Omental fat pad (tissue), 4 donors: ENCODE data around the gene TPPP. TPM values are rescaled to one million over a fixed set of nuclear protein-coding genes. Genes with fewer than 3 reads are reported as not detected.

Source experiments
- ATAC-seq: fragments of 150-250 bp; one replicate; pipeline ENCODE4 v1.9.1; 2016; ENCODE audit warnings: mild to moderate bottlenecking, moderate library complexity; ENCODE audit not compliant: low FRiP score
- DNase-seq: peaks from one replicate; pipeline ENCODE4 v3.0.0-alpha.2; 2019; ENCODE audit warnings: low spot score
- total RNA-seq, 4 donors: library from RNA; depleted of rRNA; stranded (reverse); fragments of >200 nt; gene quantifications; one replicate each; pipeline ENCODE4 v1.1.0, GENCODE V29; 2016
- TF ChIP-seq, protein P1 (sequence below), 3 donors: fragments of 450-650 bp; IDR thresholded peaks; one replicate each; pipeline ENCODE4 v1.5.1; 2016 to 2017; ENCODE audit warnings: antibody characterized with exemption in 3 of 3, mild to moderate bottlenecking in 3 of 3, moderate library complexity in 2 of 3

TPPP gene
- total RNA-seq, 4 donors from 2014 or later = 3.9 to 7.8 (median 5.5) TPM

DNA sequence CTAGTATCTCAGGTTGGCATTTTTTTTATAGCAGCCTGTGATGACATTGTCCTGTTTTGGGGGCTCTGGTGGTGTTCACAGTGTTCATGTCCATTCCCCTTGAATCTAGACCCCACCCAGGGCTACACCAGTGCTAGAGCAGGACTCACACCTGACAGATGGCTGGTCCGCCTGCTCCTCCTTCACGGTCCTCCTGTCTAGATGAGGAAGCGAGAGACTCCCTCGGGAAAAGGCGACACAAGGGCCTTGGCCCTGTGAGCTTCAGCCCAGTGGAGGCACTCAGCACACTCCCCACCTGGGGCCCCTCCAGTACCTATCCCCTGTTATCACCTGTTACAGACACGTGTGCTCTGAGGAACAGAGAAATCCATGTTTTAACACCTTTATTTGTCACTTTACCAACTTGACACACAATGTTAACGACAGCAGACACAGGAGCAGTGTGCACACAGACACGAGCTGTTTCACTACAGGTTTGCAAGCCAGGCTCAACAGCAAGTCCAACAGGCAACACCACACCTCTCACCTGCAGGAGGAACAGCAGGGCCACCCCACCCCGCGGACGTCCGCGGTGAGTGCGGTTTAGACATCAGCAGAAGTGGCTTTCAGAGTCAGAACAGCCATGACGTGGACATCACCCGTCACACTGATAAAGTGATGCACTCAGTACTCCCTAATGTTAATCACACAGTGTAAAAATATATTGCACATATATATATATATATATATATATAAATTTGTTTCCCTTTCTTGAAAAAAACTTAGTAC, 33.5 kb downstream of the TPPP start:
- DNase-seq = no peak

DNA sequence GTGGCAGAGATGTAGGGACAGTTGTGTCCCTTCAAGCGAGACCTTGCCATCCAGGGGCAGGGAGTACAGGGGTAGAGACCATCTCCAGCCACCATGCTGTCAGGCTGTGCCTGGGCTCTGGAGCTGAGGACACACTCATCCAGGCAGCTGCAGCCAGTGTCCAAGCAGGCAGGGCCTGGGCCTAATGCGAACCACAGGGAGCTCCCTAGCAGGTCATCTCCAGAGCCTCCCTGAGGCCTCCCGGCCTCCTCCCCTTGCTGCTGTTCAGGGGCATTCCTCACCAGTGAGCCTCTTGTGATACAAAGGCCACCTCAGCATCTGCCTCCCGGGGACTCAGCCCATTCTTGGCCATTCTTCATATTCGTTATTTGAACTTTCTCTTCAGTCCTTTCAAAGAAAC, 35.0 kb downstream of the TPPP start:
- DNase-seq = no peak
- ATAC-seq = no peak
- TF ChIP-seq, protein P1, sequence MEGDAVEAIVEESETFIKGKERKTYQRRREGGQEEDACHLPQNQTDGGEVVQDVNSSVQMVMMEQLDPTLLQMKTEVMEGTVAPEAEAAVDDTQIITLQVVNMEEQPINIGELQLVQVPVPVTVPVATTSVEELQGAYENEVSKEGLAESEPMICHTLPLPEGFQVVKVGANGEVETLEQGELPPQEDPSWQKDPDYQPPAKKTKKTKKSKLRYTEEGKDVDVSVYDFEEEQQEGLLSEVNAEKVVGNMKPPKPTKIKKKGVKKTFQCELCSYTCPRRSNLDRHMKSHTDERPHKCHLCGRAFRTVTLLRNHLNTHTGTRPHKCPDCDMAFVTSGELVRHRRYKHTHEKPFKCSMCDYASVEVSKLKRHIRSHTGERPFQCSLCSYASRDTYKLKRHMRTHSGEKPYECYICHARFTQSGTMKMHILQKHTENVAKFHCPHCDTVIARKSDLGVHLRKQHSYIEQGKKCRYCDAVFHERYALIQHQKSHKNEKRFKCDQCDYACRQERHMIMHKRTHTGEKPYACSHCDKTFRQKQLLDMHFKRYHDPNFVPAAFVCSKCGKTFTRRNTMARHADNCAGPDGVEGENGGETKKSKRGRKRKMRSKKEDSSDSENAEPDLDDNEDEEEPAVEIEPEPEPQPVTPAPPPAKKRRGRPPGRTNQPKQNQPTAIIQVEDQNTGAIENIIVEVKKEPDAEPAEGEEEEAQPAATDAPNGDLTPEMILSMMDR (IDR thresholded peaks at IDR 0.05) = no peak

More for the DNA sequence above, 33.5 kb downstream of the TPPP start:
- TF ChIP-seq, protein P1 (IDR thresholded peaks at IDR 0.05) = no peak
- ATAC-seq = no peak

DNA sequence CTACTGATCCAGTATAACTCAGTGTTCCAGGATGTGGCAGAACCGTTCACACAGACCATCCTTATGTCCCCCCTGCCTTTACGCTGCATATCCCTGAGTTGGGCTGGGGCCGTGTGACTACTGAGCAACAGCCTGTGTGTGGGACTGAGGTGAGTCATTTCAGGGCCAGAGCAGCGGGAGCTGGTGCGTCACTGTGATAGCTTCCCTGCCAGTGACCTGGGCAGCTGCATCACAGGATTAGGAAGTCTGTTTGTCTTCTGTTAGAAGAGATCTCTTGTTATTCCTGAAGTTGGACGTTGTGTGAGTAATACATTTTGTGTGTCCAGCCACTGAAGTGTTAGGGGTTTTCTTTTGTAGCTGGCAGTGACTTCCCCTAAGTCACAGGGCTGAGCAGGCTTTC, 35.6 kb downstream of the TPPP start:
- ATAC-seq (no peak), DNase-seq (no peak)
- TF ChIP-seq, protein P1 (IDR thresholded peaks at IDR 0.05) = no peak

DNA sequence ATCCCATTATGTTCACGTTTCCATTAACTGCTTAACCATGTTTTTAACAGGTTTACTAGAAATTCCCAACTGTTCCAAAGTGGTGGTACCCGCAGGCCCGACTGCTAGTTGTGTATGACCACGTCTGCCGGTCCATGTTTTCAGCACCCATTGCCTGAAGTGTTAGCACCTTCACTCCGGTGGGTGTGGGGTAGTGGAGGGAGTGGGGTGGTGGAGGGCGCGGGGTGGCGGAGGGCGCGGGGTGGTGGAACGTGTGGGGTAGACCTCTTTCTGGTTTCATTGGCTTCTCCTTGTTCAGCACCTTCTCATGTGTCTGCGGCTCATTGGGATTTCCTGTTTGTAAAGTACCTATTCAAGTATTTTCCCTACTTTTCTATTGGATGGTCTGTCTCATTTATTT, 37.7 kb downstream of the TPPP start:
- TF ChIP-seq, protein P1 (IDR thresholded peaks at IDR 0.05) = no peak
- DNase-seq = no peak
- no peak for ATAC-seq

DNA sequence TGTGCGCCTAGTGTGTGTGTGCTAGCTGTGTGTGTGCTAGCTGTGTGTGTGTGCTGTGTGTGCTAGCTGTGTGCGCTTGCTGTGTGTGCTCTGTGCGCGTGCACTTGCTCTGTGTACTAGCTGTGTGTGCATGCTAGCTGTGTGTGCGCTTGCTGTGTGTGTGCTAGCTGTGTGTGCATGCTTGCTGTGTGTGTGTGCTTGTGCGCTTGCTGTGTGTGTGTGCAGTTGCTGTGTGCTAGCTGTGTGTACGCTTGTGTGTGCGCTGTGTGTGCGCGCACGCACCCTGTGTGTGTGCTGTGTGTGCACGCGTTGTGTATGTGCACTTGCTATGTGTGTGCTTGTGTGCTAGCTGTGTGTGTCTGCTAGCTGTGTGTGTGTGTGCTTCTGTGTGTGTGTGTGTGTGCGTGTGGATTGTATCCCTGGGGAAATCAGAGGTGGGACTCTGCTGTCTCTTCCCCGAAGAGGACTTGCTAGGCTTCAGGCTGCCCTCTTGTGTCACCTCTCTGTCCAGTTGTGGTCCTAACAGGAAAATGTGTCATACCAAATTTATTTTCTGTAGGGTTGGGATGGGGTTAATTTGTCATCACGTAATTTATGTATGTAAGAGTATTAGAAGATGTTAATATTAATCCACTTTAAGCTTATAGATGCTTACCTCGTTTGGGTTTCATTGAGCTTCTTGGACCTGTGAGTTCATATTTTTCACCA, 38.9 kb downstream of the TPPP start:
- ATAC-seq (no peak), DNase-seq (no peak)
- TF ChIP-seq, protein P1 (IDR thresholded peaks at IDR 0.05) = no peak

DNA sequence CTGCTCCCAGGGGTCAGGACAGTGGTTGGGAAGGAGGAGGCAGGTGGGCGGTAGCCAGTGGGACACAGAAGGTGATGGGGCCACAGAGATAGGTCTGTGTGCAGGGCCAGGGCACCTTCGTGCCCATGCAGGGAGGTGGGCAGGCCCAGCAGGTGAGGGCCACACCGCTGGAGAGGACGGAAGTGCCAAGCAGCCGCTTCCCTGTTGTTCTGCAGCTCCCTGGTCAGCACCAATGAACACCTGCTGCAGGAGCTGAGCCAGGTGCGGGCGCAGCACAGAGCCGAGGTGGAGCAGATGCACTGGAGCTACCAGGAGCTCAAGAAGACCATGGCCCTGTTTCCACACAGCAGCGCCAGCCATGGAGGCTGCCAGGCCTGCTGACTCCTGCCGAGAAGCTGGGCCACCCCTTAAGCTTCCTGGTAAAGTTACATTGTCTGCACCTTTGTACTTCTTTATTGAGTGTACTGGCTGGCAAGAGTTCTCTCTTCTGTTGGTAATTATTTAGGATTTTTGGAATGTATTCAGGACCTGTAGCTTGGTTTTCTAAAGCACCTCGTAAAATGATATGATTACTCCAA, 40.3 kb downstream of the TPPP start:
- DNase-seq = no peak
- ATAC-seq = no peak
- TF ChIP-seq, protein P1 (IDR thresholded peaks at IDR 0.05) = no peak
